Mesenchymal stem cell (in vitro differentiated cells and primary cell): ENCODE data around the gene SPAG17.

Experiments
- DNase-seq: peaks from one replicate; pipeline ENCODE4 v3.0.0-alpha.2; 2013
- H2AFZ ChIP-seq: one replicate; pipeline ENCODE4 v1.6.1; 2013; ENCODE audit warnings: low read depth, mild to moderate bottlenecking, control low read depth, inconsistent platforms, low read length, moderate library complexity
- H2AK5ac ChIP-seq: 2 replicates; pipeline ENCODE4 v1.6.1; 2013; ENCODE audit warnings: low read length, moderate library complexity, mild to moderate bottlenecking, inconsistent platforms; ENCODE audit not compliant: severe bottlenecking
- H2BK120ac ChIP-seq: one replicate; pipeline ENCODE4 v1.6.1; 2013; ENCODE audit warnings: low read depth, mild to moderate bottlenecking, inconsistent platforms, low read length, moderate library complexity
- H2BK12ac ChIP-seq, 2 experiments: one replicate each; pipeline ENCODE4 v1.6.1; 2013; ENCODE audit warnings: inconsistent platforms in 2 of 2, low read length in 2 of 2, mild to moderate bottlenecking in 2 of 2, moderate library complexity in 2 of 2, control low read depth in 1 of 2
- H2BK15ac ChIP-seq: one replicate; pipeline ENCODE4 v1.6.1; 2013; ENCODE audit warnings: mild to moderate bottlenecking, low read depth, inconsistent platforms; ENCODE audit not compliant: poor library complexity, severe bottlenecking
- H2BK5ac ChIP-seq: 2 replicates; pipeline ENCODE4 v1.6.1; 2013; ENCODE audit warnings: low read depth, mild to moderate bottlenecking, low read length, control low read depth, inconsistent platforms; ENCODE audit not compliant: poor library complexity, severe bottlenecking
- H3K14ac ChIP-seq, 2 experiments: one replicate each; pipeline ENCODE4 v1.6.1; 2013; ENCODE audit warnings: inconsistent platforms in 2 of 2, low read length in 2 of 2, control low read depth in 1 of 2, mild to moderate bottlenecking in 1 of 2, moderate library complexity in 1 of 2
- H3K18ac ChIP-seq, 2 experiments: one replicate each; pipeline ENCODE4 v1.6.1; 2013; ENCODE audit warnings: inconsistent platforms in 2 of 2, low read length in 2 of 2, control low read depth in 1 of 2, low read depth in 1 of 2, mild to moderate bottlenecking in 1 of 2
- H3K23ac ChIP-seq, 2 experiments: one replicate each; pipeline ENCODE4 v1.6.1; 2013; ENCODE audit warnings: inconsistent platforms in 2 of 2, low read length in 2 of 2, mild to moderate bottlenecking in 2 of 2, moderate library complexity in 2 of 2, control low read depth in 1 of 2
- H3K27ac ChIP-seq: 2 replicates; pipeline ENCODE4 v1.5.1; 2013; ENCODE audit warnings: mild to moderate bottlenecking, moderate library complexity, low read length, control low read depth, inconsistent platforms; ENCODE audit not compliant: poor library complexity, severe bottlenecking
- H3K27me3 ChIP-seq, 2 experiments: 2 replicates each; pipeline versions ENCODE4 v1.6.1 to v1.7.0; 2013; ENCODE audit warnings: low read length in 2 of 2, mild to moderate bottlenecking in 2 of 2, moderate library complexity in 2 of 2, control low read depth in 1 of 2, inconsistent platforms in 1 of 2; ENCODE audit not compliant: control insufficient read depth in 1 of 2, insufficient read depth in 1 of 2
- H3K36me3 ChIP-seq, 2 experiments: 2 replicates each; pipeline versions ENCODE4 v1.6.1 to v1.7.0; 2013; ENCODE audit warnings: low read length in 2 of 2, control low read depth in 1 of 2, inconsistent platforms in 1 of 2, low read depth in 1 of 2, mild to moderate bottlenecking in 1 of 2; ENCODE audit not compliant: insufficient read depth in 2 of 2, control insufficient read depth in 1 of 2
- H3K4ac ChIP-seq, 2 experiments: one replicate each; pipeline ENCODE4 v1.6.1; 2013; ENCODE audit warnings: inconsistent platforms in 2 of 2, low read length in 2 of 2, mild to moderate bottlenecking in 2 of 2, moderate library complexity in 2 of 2, control low read depth in 1 of 2, low read depth in 1 of 2
- H3K4me1 ChIP-seq: 2 replicates; pipeline ENCODE4 v1.6.1; 2013; ENCODE audit warnings: low read depth, low read length, control low read depth; ENCODE audit not compliant: control insufficient read depth, insufficient read depth
- H3K4me2 ChIP-seq: 2 replicates; pipeline ENCODE4 v1.6.1; 2013; ENCODE audit warnings: low read length, mild to moderate bottlenecking, inconsistent platforms; ENCODE audit not compliant: poor library complexity, severe bottlenecking
- H3K4me3 ChIP-seq, 2 experiments: 2 replicates each; pipeline versions ENCODE4 v1.5.1 to v1.7.0; 2013; ENCODE audit warnings: low read length in 2 of 2, mild to moderate bottlenecking in 2 of 2, control low read depth in 1 of 2, low read depth in 1 of 2; ENCODE audit not compliant: insufficient read depth in 1 of 2
- H3K79me1 ChIP-seq: replicated peaks from 2 replicates; pipeline ENCODE4 v1.6.1; 2013; ENCODE audit warnings: mild to moderate bottlenecking, control low read depth, low read length, inconsistent platforms; ENCODE audit not compliant: poor library complexity, severe bottlenecking
- H3K9ac ChIP-seq: 2 replicates; pipeline ENCODE4 v1.7.0; 2013; ENCODE audit warnings: mild to moderate bottlenecking, low read length, moderate library complexity
- H3K9me3 ChIP-seq: 2 replicates; pipeline ENCODE4 v1.7.0; 2013; ENCODE audit warnings: mild to moderate bottlenecking, low read length; ENCODE audit not compliant: control insufficient read depth
- H4K8ac ChIP-seq: one replicate; pipeline ENCODE4 v1.6.1; 2013; ENCODE audit warnings: inconsistent platforms, mild to moderate bottlenecking, low read length, moderate library complexity
- H4K91ac ChIP-seq: one replicate; pipeline ENCODE4 v1.6.1; 2013; ENCODE audit warnings: mild to moderate bottlenecking, low read length, inconsistent platforms
- WGBS: methylation state at CpG from one replicate; pipeline ENCODE4 v1.1.7; 2013; ENCODE audit warnings: mixed read lengths; 5-methylcytosine and 5-hydroxymethylcytosine counted together

Gene SPAG17

GRCh38 chr1:118082984-118083383, 102.0 kb downstream of the SPAG17 start:
- H2BK15ac ChIP-seq, result no peak overlapping the region
- H3K23ac ChIP-seq, result no peak overlapping the region
- H3K18ac ChIP-seq, result no peak overlapping the region
- no peak overlapping the region for H2BK5ac ChIP-seq
- no peaks in the 10 kb centered on the region for H3K36me3 ChIP-seq
- H2AFZ ChIP-seq, result no peak overlapping the region
- no peak overlapping the region for H2BK120ac ChIP-seq
- no peak overlapping the region for H4K8ac ChIP-seq
- H3K27ac ChIP-seq, result no peak overlapping the region
- no peak overlapping the region for H3K9ac ChIP-seq
- H2BK12ac ChIP-seq, result no peak overlapping the region
- no peak for DNase-seq
- H3K27me3 ChIP-seq, result peaks cover 0 to 5% of the 10 kb centered on the region in 2 experiments
- H3K79me1 ChIP-seq, result no peaks in the 10 kb centered on the region
- H4K91ac ChIP-seq, result no peak overlapping the region
- H3K9me3 ChIP-seq, result no peaks in the 10 kb centered on the region
- no peak overlapping the region for H3K4me2 ChIP-seq
- 96% methylated on average over 5 of the region's 5 CpGs for WGBS
- no peaks in the 10 kb centered on the region for H3K4me1 ChIP-seq
- H3K4ac ChIP-seq, result no peak overlapping the region
- H3K14ac ChIP-seq, result no peak overlapping the region
- H2AK5ac ChIP-seq, result no peak overlapping the region
- H3K4me3 ChIP-seq, result no peak overlapping the region

GRCh38 chr1:118081387-118081786, 103.6 kb downstream of the SPAG17 start:
- no peaks in the 10 kb centered on the region for H3K79me1 ChIP-seq
- H3K18ac ChIP-seq, result no peak overlapping the region
- no peaks in the 10 kb centered on the region for H3K9me3 ChIP-seq
- no peak overlapping the region for H3K27ac ChIP-seq
- DNase-seq, result no peak
- no peak overlapping the region for H3K4ac ChIP-seq
- H2BK5ac ChIP-seq, result no peak overlapping the region
- H3K4me1 ChIP-seq, result no peaks in the 10 kb centered on the region
- H3K23ac ChIP-seq, result no peak overlapping the region
- peaks cover 0 to 5% of the 10 kb centered on the region in 2 experiments for H3K27me3 ChIP-seq
- no peaks in the 10 kb centered on the region for H3K36me3 ChIP-seq
- H3K9ac ChIP-seq, result no peak overlapping the region
- no peak overlapping the region for H2BK120ac ChIP-seq
- no peak overlapping the region for H2BK15ac ChIP-seq
- no peak overlapping the region for H4K8ac ChIP-seq
- H4K91ac ChIP-seq, result no peak overlapping the region
- H2AFZ ChIP-seq, result no peak overlapping the region
- WGBS, result 65% methylated on average over 3 of the region's 3 CpGs
- no peak overlapping the region for H2BK12ac ChIP-seq
- no peak overlapping the region for H3K14ac ChIP-seq
- H3K4me2 ChIP-seq, result no peak overlapping the region
- H3K4me3 ChIP-seq, result no peak overlapping the region
- no peak overlapping the region for H2AK5ac ChIP-seq

- Histone ChIP-seq H2AK5ac (no peak overlapping the region), H3K4me3 (no peak overlapping the region), H3K36me3 (no peaks in the 10 kb centered on the region), H3K9ac (peak overlapping the region; percentile 4), H3K27me3 (no peaks in the 10 kb centered on the region), H3K4me1 (peaks cover 2% of the 10 kb centered on the region), H3K23ac (no peak overlapping the region), H2BK5ac (no peak overlapping the region), H2AFZ (no peak overlapping the region), H3K14ac (no peak overlapping the region), H3K4me2 (no peak overlapping the region), H3K79me1 (no peaks in the 10 kb centered on the region), H3K4ac (no peak overlapping the region), H2BK15ac (no peak overlapping the region), H4K8ac (no peak overlapping the region), H2BK12ac (no peak overlapping the region), H3K18ac (no peak overlapping the region), H2BK120ac (no peak overlapping the region), H3K27ac (peak overlapping the region; percentile 21), H3K9me3 (no peaks in the 10 kb centered on the region), H4K91ac (no peak overlapping the region)
- WGBS, result 40% methylated on average over 1 of the region's 2 CpGs
- DNase-seq, result peak; percentile 21
Measured at GRCh38 chr1:118077331-118078045, 107.5 kb downstream of the SPAG17 start.

GRCh38 chr1:118075116-118075515, 109.9 kb downstream of the SPAG17 start:
- H2AFZ ChIP-seq, result no peak overlapping the region
- DNase-seq, result no peak
- H3K14ac ChIP-seq, result no peak overlapping the region
- H3K4ac ChIP-seq, result no peak overlapping the region
- no peak overlapping the region for H2BK12ac ChIP-seq
- no peaks in the 10 kb centered on the region for H3K27me3 ChIP-seq
- H3K9me3 ChIP-seq, result no peaks in the 10 kb centered on the region
- H3K4me3 ChIP-seq, result no peak overlapping the region
- H3K4me2 ChIP-seq, result no peak overlapping the region
- no peak overlapping the region for H3K18ac ChIP-seq
- no peak overlapping the region for H3K23ac ChIP-seq
- H3K36me3 ChIP-seq, result no peaks in the 10 kb centered on the region
- H3K79me1 ChIP-seq, result no peaks in the 10 kb centered on the region
- no peak overlapping the region for H2BK15ac ChIP-seq
- H4K91ac ChIP-seq, result no peak overlapping the region
- H3K4me1 ChIP-seq, result peaks cover 3% of the 10 kb centered on the region
- H2BK120ac ChIP-seq, result no peak overlapping the region
- H2BK5ac ChIP-seq, result no peak overlapping the region
- WGBS, result 76% methylated on average over 2 of the region's 3 CpGs
- no peak overlapping the region for H4K8ac ChIP-seq
- H2AK5ac ChIP-seq, result no peak overlapping the region
- no peak overlapping the region for H3K9ac ChIP-seq
- no peak overlapping the region for H3K27ac ChIP-seq
